Neural crest cell (in vitro differentiated cells): ENCODE measurements around the gene PLA2G2C. TPM values are rescaled to one million over a fixed set of nuclear protein-coding genes. Genes with fewer than 3 reads are reported as not detected.

ENCODE experiments used
- DNase-seq: peaks from one replicate; pipeline ENCODE4 v3.0.0; 2021; ENCODE audit warnings: low read depth, mixed read lengths, low spot score
- H3K27ac Mint-ChIP-seq: one replicate; pipeline ENCODE4 v1.8.0; 2021; ENCODE audit warnings: mild to moderate bottlenecking, mixed read lengths; ENCODE audit not compliant: unreplicated experiment
- H3K27me3 Mint-ChIP-seq: 2 replicates; pipeline ENCODE4 v1.8.0; 2021; ENCODE audit warnings: low read depth, mild to moderate bottlenecking, mixed read lengths
- H3K36me3 Mint-ChIP-seq: 2 replicates; pipeline ENCODE4 v1.8.0; 2021; ENCODE audit warnings: low read depth, mild to moderate bottlenecking, mixed read lengths
- H3K4me1 Mint-ChIP-seq: 2 replicates; pipeline ENCODE4 v1.8.0; 2021; ENCODE audit warnings: mixed read lengths
- H3K4me3 Mint-ChIP-seq: one replicate; pipeline ENCODE4 v1.8.0; 2021; ENCODE audit warnings: mild to moderate bottlenecking, mixed read lengths
- H3K9me3 Mint-ChIP-seq: 2 replicates; pipeline ENCODE4 v1.8.0; 2021; ENCODE audit warnings: mixed read lengths
- CTCF ChIP-seq: fragments of 200-600 bp; sonication (generic); conservative IDR thresholded peaks from 2 replicates; pipeline ENCODE4 v1.5.0; 2021; ENCODE audit warnings: antibody characterized with exemption, mild to moderate bottlenecking
- total RNA-seq: library from RNA; stranded (reverse); gene quantifications from 2 replicates; pipeline ENCODE4 v1.2.1, GENCODE V29; 2021

The PLA2G2C gene
- total RNA-seq, 1 donor from 2014 or later: not detected

DNA sequence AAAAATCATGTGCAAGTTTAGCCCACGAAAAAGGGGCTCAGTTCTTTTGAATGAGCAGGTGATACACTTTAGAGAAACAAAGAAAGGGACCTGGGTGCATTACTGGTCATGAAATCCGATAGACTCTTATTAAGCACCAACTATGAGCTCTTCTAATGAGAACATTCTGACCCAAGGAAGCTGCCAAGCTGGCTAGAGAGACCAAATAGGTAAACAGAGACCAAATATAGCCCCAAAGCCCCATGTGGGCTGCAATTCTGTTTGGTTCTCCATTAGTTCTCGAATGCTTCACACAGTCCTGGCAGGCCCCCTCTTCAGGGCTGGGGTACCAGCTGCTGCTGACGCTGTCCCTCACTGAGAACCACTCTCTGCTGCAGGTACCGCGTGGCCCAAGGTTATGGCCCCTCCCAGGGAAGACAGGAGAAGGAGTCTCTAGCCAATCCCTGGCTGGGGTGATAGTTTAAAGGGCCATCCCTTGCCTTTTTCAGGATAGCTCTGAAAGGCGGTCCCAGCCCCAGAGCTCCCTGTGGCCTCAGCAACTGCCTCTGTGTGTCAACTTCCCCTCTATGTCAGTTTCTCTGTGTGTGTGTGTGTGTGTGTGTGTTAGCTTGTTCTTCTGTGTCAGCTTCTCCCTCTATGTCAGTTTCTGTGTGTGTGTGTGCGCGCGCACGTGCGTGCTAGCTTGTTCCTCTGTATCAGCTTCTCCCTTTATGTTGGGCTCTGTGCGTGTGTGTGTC lies 7.5 kb downstream of the PLA2G2C start:
- Mint-ChIP-seq H3K27ac (no peak overlapping the region), H3K27me3 (peaks cover 34% of the 10 kb centered on the region), H3K4me1 (no peaks in the 10 kb centered on the region), H3K9me3 (peaks cover 3% of the 10 kb centered on the region), H3K36me3 (no peaks in the 10 kb centered on the region), H3K4me3 (no peak overlapping the region)
- TF ChIP-seq CTCF: no peak
- DNase-seq: no peak

- peaks cover 29% of the 10 kb centered on the region for H3K27me3 Mint-ChIP-seq
These were observed 11.2 kb downstream of the PLA2G2C start for GRCh38 chr1:20174937-20175666.

GRCh38 chr1:20172033-20172590 lies 14.2 kb downstream of the PLA2G2C start:
- Mint-ChIP-seq H3K4me3 (no peak overlapping the region), H3K27me3 (peaks cover 11% of the 10 kb centered on the region), H3K9me3 (no peaks in the 10 kb centered on the region), H3K36me3 (no peaks in the 10 kb centered on the region), H3K4me1 (no peaks in the 10 kb centered on the region), H3K27ac (no peak overlapping the region)
- TF ChIP-seq CTCF: no peak
- no peak for DNase-seq

More at GRCh38 chr1:20174937-20175666, 11.2 kb downstream of the PLA2G2C start:
- Mint-ChIP-seq H3K4me1 (no peaks in the 10 kb centered on the region), H3K9me3 (peaks cover 3% of the 10 kb centered on the region), H3K4me3 (no peak overlapping the region), H3K27ac (peak overlapping the region; percentile 37), H3K36me3 (no peaks in the 10 kb centered on the region)
- no peak for DNase-seq
- TF ChIP-seq CTCF: no peak

GRCh38 chr1:20169932-20170331 lies 16.4 kb downstream of the PLA2G2C start:
- Mint-ChIP-seq H3K27ac (no peak overlapping the region), H3K4me1 (no peaks in the 10 kb centered on the region), H3K9me3 (peaks cover 3% of the 10 kb centered on the region), H3K36me3 (no peaks in the 10 kb centered on the region), H3K4me3 (no peak overlapping the region), H3K27me3 (peaks cover 7% of the 10 kb centered on the region)
- TF ChIP-seq CTCF: no peak
- DNase-seq: no peak

GRCh38 chr1:20168564-20169491 lies 17.5 kb downstream of the PLA2G2C start:
- peaks cover 3% of the 10 kb centered on the region for H3K9me3 Mint-ChIP-seq
- H3K4me1 Mint-ChIP-seq: no peaks in the 10 kb centered on the region
- no peak for TF ChIP-seq CTCF
- H3K4me3 Mint-ChIP-seq: no peak overlapping the region
- H3K27ac Mint-ChIP-seq: no peak overlapping the region
- H3K27me3 Mint-ChIP-seq: peaks cover 4% of the 10 kb centered on the region
- no peak for DNase-seq
- no peaks in the 10 kb centered on the region for H3K36me3 Mint-ChIP-seq
